Measurements from ENCODE around the gene CORO1C.

CORO1C gene

GRCh38 chr12:108650083-108650482 is 81.2 kb downstream of the CORO1C start:
- in situ Hi-C loops (cut with HindIII; ENCODE audit: low pct_unique_long_range_greater_than_20kb, low sequenced_read_pairs), result no loop called here
- TF ChIP-seq JUND (IDR thresholded peaks at IDR 0.05; ENCODE audit: low read depth), result no peak
- DNase-seq (ENCODE audit: low read depth in 1 of 2, low spot score in 1 of 2), result no peak

- DNase-seq (ENCODE audit: low read depth in 1 of 2, low spot score in 1 of 2), result no peak
- TF ChIP-seq JUND (IDR thresholded peaks at IDR 0.05; ENCODE audit: low read depth), result no peak
- in situ Hi-C loops (cut with HindIII; ENCODE audit: low pct_unique_long_range_greater_than_20kb, low sequenced_read_pairs), result no loop called here
These were observed 81.6 kb downstream of the CORO1C start for GRCh38 chr12:108649669-108650068.

GRCh38 chr12:108649126-108649525 is 82.2 kb downstream of the CORO1C start:
- in situ Hi-C loops (cut with HindIII; ENCODE audit: low pct_unique_long_range_greater_than_20kb, low sequenced_read_pairs), result no loop called here
- TF ChIP-seq JUND (IDR thresholded peaks at IDR 0.05; ENCODE audit: low read depth), result no peak
- no peak for DNase-seq (ENCODE audit: low read depth in 1 of 2, low spot score in 1 of 2)

DNA sequence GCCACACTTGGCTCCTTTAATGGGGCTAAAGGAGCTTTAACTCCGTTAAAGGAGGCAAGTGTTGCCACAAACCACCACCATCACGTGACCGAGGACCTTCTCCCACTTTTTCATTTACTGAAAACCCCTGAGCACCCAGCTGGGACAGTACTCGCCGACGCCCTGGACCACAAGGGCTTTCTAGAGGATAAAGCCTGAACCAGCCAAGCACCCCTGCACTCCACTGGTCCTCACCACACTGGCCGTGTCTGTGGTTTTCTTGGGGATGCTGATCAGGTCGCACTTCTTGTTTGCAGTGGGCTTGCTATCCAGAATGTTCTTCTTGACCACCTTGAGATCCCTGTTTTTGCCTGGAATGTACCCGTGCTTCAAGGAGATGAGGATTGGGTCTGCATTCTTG is 82.9 kb downstream of the CORO1C start:
- TF ChIP-seq JUND (IDR thresholded peaks at IDR 0.05; ENCODE audit: low read depth), result no peak
- DNase-seq (ENCODE audit: low read depth in 1 of 2, low spot score in 1 of 2), result no peak
- in situ Hi-C loops (cut with HindIII; ENCODE audit: low pct_unique_long_range_greater_than_20kb, low sequenced_read_pairs), result no loop called here

GRCh38 chr12:108647585-108648287 is 83.6 kb downstream of the CORO1C start:
- no peak for TF ChIP-seq JUND (IDR thresholded peaks at IDR 0.05; ENCODE audit: low read depth)
- DNase-seq (ENCODE audit: low read depth in 1 of 2, low spot score in 1 of 2), result no peak
- in situ Hi-C loops (cut with HindIII; ENCODE audit: low pct_unique_long_range_greater_than_20kb, low sequenced_read_pairs), result no loop called here

- in situ Hi-C loops (cut with HindIII; ENCODE audit: low pct_unique_long_range_greater_than_20kb, low sequenced_read_pairs), result no loop called here
- no peak for TF ChIP-seq JUND (IDR thresholded peaks at IDR 0.05; ENCODE audit: low read depth)
- DNase-seq (ENCODE audit: low read depth in 1 of 2, low spot score in 1 of 2), result no peak
These were observed 84.4 kb downstream of the CORO1C start for GRCh38 chr12:108646600-108647579.

DNA sequence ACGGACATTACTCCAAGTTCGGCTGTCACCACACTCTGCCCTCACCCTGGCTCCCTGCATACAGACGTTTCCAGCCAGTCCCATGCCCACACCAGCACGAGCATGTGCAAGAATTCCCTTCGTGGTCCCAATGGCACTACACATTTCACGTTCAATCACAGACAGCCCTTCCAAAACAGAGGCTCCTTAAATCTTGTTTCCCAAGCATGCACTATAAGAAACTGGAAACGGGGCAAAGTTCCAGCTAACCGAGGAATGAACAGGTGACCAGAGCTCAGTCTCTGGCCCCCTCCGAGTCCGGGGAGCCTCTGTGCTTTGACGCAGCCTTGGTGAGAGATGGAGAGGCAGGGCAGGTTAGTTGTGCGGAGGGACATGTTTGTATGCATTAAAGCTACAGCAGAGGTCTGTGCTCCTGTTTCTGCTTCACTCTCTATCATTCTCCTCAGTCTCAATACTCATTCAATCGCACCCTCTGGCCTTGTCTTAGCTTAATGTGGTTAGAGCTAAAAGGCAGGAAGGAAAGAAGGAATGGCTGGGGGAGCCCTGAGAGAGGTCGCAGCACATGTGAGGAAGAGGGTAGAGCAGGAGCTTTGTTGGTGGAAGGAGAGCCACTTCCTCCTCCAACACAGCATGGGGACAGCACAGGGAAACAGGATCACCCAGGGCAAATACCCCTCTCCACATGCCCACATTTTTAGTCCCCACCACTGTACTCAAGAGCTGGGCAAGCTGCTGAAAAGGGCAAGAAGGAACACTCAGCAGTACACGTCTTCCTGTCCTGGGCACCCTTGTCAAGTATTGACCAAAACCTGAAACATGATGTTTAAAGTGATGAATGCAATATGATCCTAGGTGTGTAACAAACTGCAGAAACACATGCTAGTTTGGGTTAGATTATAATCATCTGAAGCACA is 85.4 kb downstream of the CORO1C start:
- TF ChIP-seq JUND (IDR thresholded peaks at IDR 0.05; ENCODE audit: low read depth), result no peak
- no peak for DNase-seq (ENCODE audit: low read depth in 1 of 2, low spot score in 1 of 2)
- in situ Hi-C loops (cut with HindIII; ENCODE audit: low pct_unique_long_range_greater_than_20kb, low sequenced_read_pairs), result no loop called here

DNA sequence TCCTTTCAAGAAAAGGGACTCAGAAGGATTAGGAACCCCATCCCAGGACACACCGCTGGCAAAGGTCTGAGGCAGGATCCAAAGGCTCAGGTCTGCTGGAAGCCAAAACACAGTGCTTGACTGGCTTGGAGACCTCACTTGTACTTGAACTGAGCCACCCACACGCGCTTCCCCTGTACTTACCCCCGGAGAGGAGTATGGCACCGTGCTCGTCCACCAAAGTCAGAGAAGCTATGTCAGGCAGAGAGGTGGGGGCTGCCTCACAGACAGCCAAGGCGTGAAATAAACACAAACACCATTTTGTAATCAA is 86.6 kb downstream of the CORO1C start:
- no peak for TF ChIP-seq JUND (IDR thresholded peaks at IDR 0.05; ENCODE audit: low read depth)
- no peak for DNase-seq (ENCODE audit: low read depth in 1 of 2, low spot score in 1 of 2)
- in situ Hi-C loops (cut with HindIII; ENCODE audit: low pct_unique_long_range_greater_than_20kb, low sequenced_read_pairs), result no loop called here

GRCh38 chr12:108643941-108644810 is 87.1 kb downstream of the CORO1C start:
- no peak for DNase-seq (ENCODE audit: low read depth in 1 of 2, low spot score in 1 of 2)
- no peak for TF ChIP-seq JUND (IDR thresholded peaks at IDR 0.05; ENCODE audit: low read depth)
- in situ Hi-C loops (cut with HindIII; ENCODE audit: low pct_unique_long_range_greater_than_20kb, low sequenced_read_pairs), result no loop called here

GRCh38 chr12:108642899-108643654 is 88.2 kb downstream of the CORO1C start:
- in situ Hi-C loops (cut with HindIII; ENCODE audit: low pct_unique_long_range_greater_than_20kb, low sequenced_read_pairs), result no loop called here
- no peak for TF ChIP-seq JUND (IDR thresholded peaks at IDR 0.05; ENCODE audit: low read depth)
- DNase-seq (ENCODE audit: low read depth in 1 of 2, low spot score in 1 of 2), result no peak

DNA sequence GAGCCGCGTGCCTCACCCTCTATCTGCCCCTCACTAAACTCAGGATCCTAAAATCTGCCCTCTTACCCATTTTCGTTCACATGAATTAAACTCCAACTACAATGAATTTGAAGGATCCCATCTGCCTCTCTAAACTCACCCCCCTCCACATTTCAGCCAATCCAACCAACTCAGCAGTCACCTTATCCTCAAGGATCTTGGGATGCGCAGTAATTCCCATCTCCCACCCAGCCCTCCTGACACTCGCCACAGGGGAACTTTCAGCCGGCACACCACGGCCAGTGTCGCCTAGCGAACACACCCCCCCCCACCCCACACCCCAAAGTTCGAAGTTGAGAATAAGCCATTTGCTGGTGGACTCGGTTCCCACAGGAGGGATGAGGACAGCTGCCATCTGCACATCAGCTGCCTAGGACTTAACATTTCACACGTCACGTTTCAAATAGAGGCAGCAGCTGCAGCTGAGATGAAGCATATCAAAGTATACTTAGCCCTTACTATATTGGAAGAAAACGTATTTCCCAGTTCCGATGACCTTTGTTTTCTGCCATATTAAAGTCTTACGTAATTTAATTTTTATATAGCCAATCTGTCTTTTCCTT is 88.9 kb downstream of the CORO1C start:
- no peak for DNase-seq (ENCODE audit: low read depth in 1 of 2, low spot score in 1 of 2)
- in situ Hi-C loops (cut with HindIII; ENCODE audit: low pct_unique_long_range_greater_than_20kb, low sequenced_read_pairs), result no loop called here
- TF ChIP-seq JUND (IDR thresholded peaks at IDR 0.05; ENCODE audit: low read depth), result no peak

Measured in T47D (cell line).